GM23248 (cell line): ENCODE results near the gene ANKRD13B. TPM values are rescaled to one million over a fixed set of nuclear protein-coding genes. Genes with fewer than 3 reads are reported as not detected.

Experiments used
- DNase-seq: peaks from one replicate; pipeline ENCODE4 v3.0.0-alpha.2; 2015
- H2AFZ ChIP-seq: fragments of 200-600 bp; sonication (generic); 2 replicates; pipeline ENCODE4 v1.6.1; 2016; ENCODE audit warnings: antibody characterized with exemption
- H3F3A ChIP-seq: fragments of 200-600 bp; sonication (generic); 2 replicates; pipeline ENCODE4 v1.6.1; 2016; ENCODE audit warnings: mild to moderate bottlenecking, antibody characterized with exemption, mixed run types; ENCODE audit not compliant: insufficient read depth
- H3K27ac ChIP-seq: fragments of 200-600 bp; sonication (generic); 2 replicates; pipeline ENCODE4 v1.5.1; 2016; ENCODE audit warnings: mild to moderate bottlenecking
- H3K27me3 ChIP-seq: fragments of 200-600 bp; sonication (generic); replicated peaks from 2 replicates; pipeline ENCODE4 v1.6.1; 2016; ENCODE audit warnings: mild to moderate bottlenecking; ENCODE audit not compliant: insufficient read depth
- H3K36me3 ChIP-seq: fragments of 200-600 bp; sonication (generic); 2 replicates; pipeline ENCODE4 v1.6.1; 2016; ENCODE audit warnings: low read depth, mild to moderate bottlenecking
- H3K4me1 ChIP-seq: fragments of 200-600 bp; sonication (generic); 2 replicates; pipeline ENCODE4 v1.6.1; 2016; ENCODE audit warnings: mild to moderate bottlenecking; ENCODE audit not compliant: insufficient read depth
- H3K4me2 ChIP-seq: fragments of 200-600 bp; sonication (generic); one replicate; pipeline ENCODE4 v1.6.1; 2016; ENCODE audit warnings: mild to moderate bottlenecking; ENCODE audit not compliant: unreplicated experiment
- H3K4me3 ChIP-seq: fragments of 200-600 bp; sonication (generic); 2 replicates; pipeline ENCODE4 v1.5.1; 2016; ENCODE audit warnings: mild to moderate bottlenecking
- H3K79me2 ChIP-seq: fragments of 200-600 bp; sonication (generic); 2 replicates; pipeline ENCODE4 v1.6.1; 2016; ENCODE audit warnings: mild to moderate bottlenecking; ENCODE audit not compliant: insufficient read depth
- H3K9ac ChIP-seq: fragments of 200-600 bp; sonication (generic); 2 replicates; pipeline ENCODE4 v1.6.1; 2016; ENCODE audit warnings: mild to moderate bottlenecking
- H3K9me2 ChIP-seq: fragments of 200-600 bp; sonication (generic); 2 replicates; pipeline ENCODE4 v1.6.1; 2016; ENCODE audit warnings: mixed run types, mild to moderate bottlenecking, moderate library complexity; ENCODE audit not compliant: insufficient read depth
- H3K9me3 ChIP-seq: fragments of 200-600 bp; sonication (generic); one replicate; pipeline ENCODE4 v1.6.1; 2017; ENCODE audit warnings: low read depth
- H4K20me1 ChIP-seq: fragments of 200-600 bp; sonication (generic); 2 replicates; pipeline ENCODE4 v1.6.0; 2016; ENCODE audit not compliant: insufficient read depth
- EZH2 ChIP-seq: fragments of 200-600 bp; sonication (generic); IDR thresholded peaks from 2 replicates; pipeline ENCODE4 v1.6.1; 2018; ENCODE audit warnings: antibody characterized with exemption, mild to moderate bottlenecking; ENCODE audit not compliant: insufficient read depth, poor library complexity, severe bottlenecking
- EZH2phosphoT487 ChIP-seq: fragments of 200-600 bp; sonication (generic); IDR thresholded peaks from 2 replicates; pipeline ENCODE4 v1.6.1; 2018; ENCODE audit warnings: antibody characterized with exemption, moderate library complexity, mild to moderate bottlenecking, low read depth; ENCODE audit not compliant: insufficient read depth
- WGBS, 2 experiments: methylation state at CpG; one replicate each; pipeline ENCODE4 v1.1.6; 2015 to 2017; ENCODE audit warnings: low lambda C conversion rate in 2 of 2, low coverage in 1 of 2; ENCODE audit errors: missing lambda C conversion rate in 2 of 2; 5-methylcytosine and 5-hydroxymethylcytosine counted together
- in situ Hi-C: fragments of 300-500 bp; cut with MboI; formaldehyde crosslinking; loops from 2 replicates; pipeline ENCODE4 v1.15.0; 2020
- polyA plus RNA-seq: library from polyadenylated mRNA; unstranded; fragments of >200 nt; fragmentation: Nextera tagmentation; extraction: Ambion mirVana; gene quantifications from 2 replicates; pipeline ENCODE4 v1.2.1, GENCODE V29; 2016
- small RNA-seq: library from RNA; depleted of rRNA; stranded (forward); fragments of <200 nt; gene quantifications from one replicate; pipeline ENCODE3, GENCODE V24; 2014; ENCODE audit warnings: low read depth, low replicate concordance
- total RNA-seq: library from RNA; depleted of rRNA; stranded (reverse); fragments of >200 nt; shearing (Covaris generic); gene quantifications from 2 replicates; pipeline ENCODE4 v1.2.3, GENCODE V29; 2014; rRNA removed

The ANKRD13B gene
- total and polyA plus RNA-seq, 2 experiments from 2014 or later: 1.7 to 9.4 TPM

DNA sequence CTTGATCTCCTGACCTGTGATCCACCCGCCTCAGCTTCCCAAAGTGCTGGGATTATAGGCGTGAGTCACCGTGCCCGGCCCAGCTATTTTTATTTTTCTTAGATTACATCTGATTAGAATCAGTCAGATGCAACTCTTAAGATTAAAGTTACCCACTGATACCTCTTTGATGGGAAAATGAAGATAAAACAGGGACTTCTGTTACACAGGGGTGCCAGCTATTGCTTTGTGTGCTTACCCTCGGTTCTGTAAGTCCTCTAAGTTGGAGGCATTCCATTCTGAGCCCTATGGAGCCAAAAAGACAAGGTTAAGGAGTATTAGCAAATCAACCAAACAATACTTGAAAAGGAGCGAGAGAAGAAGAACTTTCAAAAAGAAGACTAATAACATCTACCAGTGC lies 62.4 kb downstream of the ANKRD13B start:
- Histone ChIP-seq H3K9ac (no peak overlapping the region), H3K27ac (no peak overlapping the region), H3F3A (no peaks in the 10 kb centered on the region), H3K9me3 (no peaks in the 10 kb centered on the region), H3K79me2 (no peaks in the 10 kb centered on the region), H4K20me1 (no peaks in the 10 kb centered on the region), H3K4me3 (no peak overlapping the region), H3K4me2 (no peak overlapping the region), H3K36me3 (0 out of 2 replicates have a peak, but pooled peaks cover 5% of the 10 kb centered on the region), H2AFZ (no peak overlapping the region), H3K4me1 (0 out of 2 replicates have a peak, but pooled peaks cover 6% of the 10 kb centered on the region), H3K27me3 (no peaks in the 10 kb centered on the region), H3K9me2 (no peaks in the 10 kb centered on the region)
- in situ Hi-C loops: no loop called here
- WGBS, 2 experiments: 95 to 97% methylated on average over 6 of the region's 6 CpGs
- TF ChIP-seq EZH2: no peak
- no peak for TF ChIP-seq EZH2phosphoT487
- DNase-seq: no peak

- H3K4me1 ChIP-seq: peaks cover 14% of the 10 kb centered on the region; the same call in 1 of the 2 replicates
- in situ Hi-C loops: no loop called here
- H3K27me3 ChIP-seq: no peaks in the 10 kb centered on the region
- TF ChIP-seq EZH2phosphoT487 (no peak), EZH2 (no peak)
- no peak for DNase-seq
- no peaks in the 10 kb centered on the region for H4K20me1 ChIP-seq
- H3K4me2 ChIP-seq: no peak overlapping the region
- H3K9ac ChIP-seq: no peak overlapping the region
- H3F3A ChIP-seq: no peaks in the 10 kb centered on the region
- H2AFZ ChIP-seq: no peak overlapping the region
- H3K27ac ChIP-seq: no peak overlapping the region
- no peaks in the 10 kb centered on the region for H3K9me2 ChIP-seq
- H3K9me3 ChIP-seq: no peaks in the 10 kb centered on the region
- WGBS, 2 experiments: 98% methylated on average over 2 of the region's 2 CpGs
- H3K4me3 ChIP-seq: no peak overlapping the region
- no peaks in the 10 kb centered on the region for H3K36me3 ChIP-seq
- H3K79me2 ChIP-seq: no peaks in the 10 kb centered on the region
Measured at GRCh38 chr17:29659155-29659554, 66.2 kb downstream of the ANKRD13B start.

DNA sequence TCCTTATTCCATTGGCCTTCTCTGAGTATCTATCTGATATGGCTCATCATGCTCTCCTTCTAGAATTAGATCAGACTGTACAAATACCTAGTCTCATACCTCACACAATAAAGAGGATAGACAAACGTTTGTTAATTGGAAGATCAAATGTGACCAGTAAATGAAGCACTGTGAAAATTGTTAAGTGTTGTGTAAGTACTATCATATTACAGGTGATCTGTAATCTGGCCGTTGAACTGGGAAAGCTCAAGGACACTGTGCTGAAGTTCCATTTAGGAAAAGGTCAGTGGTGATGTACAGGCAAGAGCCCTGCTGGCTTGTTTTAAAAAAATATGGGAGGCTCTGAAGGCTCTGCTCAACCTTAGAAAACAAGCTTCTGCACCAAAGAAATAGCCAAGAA lies 68.3 kb downstream of the ANKRD13B start:
- Histone ChIP-seq H3K9me2 (no peaks in the 10 kb centered on the region), H3K4me1 (peaks cover 29% of the 10 kb centered on the region), H3K27me3 (no peaks in the 10 kb centered on the region), H3K9ac (no peak overlapping the region), H2AFZ (no peak overlapping the region), H4K20me1 (no peaks in the 10 kb centered on the region), H3K79me2 (no peaks in the 10 kb centered on the region), H3K4me2 (no peak overlapping the region), H3K36me3 (no peaks in the 10 kb centered on the region), H3K9me3 (no peaks in the 10 kb centered on the region), H3K4me3 (no peak overlapping the region), H3K27ac (no peak overlapping the region), H3F3A (peaks cover 19% of the 10 kb centered on the region)
- in situ Hi-C loops: no loop called here
- no peak for DNase-seq
- TF ChIP-seq EZH2phosphoT487: no peak
- no peak for TF ChIP-seq EZH2
- 79 to 84% methylated on average over 2 of the region's 2 CpGs for WGBS, 2 experiments

- H3F3A ChIP-seq: peaks cover 28% of the 10 kb centered on the region
- H3K4me3 ChIP-seq: no peak overlapping the region
- H3K9me3 ChIP-seq: no peaks in the 10 kb centered on the region
- H3K36me3 ChIP-seq: no peaks in the 10 kb centered on the region
- H2AFZ ChIP-seq: no peak overlapping the region
- H3K79me2 ChIP-seq: no peaks in the 10 kb centered on the region
- H3K4me2 ChIP-seq: no peak overlapping the region
- in situ Hi-C loops: no loop called here
- H3K27ac ChIP-seq: peak overlapping the region; percentile 14; the same call in 1 of the 2 replicates
- 13 to 29% methylated on average over 1 of the region's 1 CpG for WGBS, 2 experiments
- peak overlapping the region; percentile 0; the same call in 1 of the 2 replicates for H3K9ac ChIP-seq
- H3K4me1 ChIP-seq: peaks cover 34% of the 10 kb centered on the region
- H3K9me2 ChIP-seq: no peaks in the 10 kb centered on the region
- peak; percentile 59 for DNase-seq
- no peaks in the 10 kb centered on the region for H4K20me1 ChIP-seq
- H3K27me3 ChIP-seq: no peaks in the 10 kb centered on the region
- TF ChIP-seq EZH2 (no peak), EZH2phosphoT487 (no peak)
Measured at GRCh38 chr17:29663155-29663554, 70.2 kb downstream of the ANKRD13B start.

Small RNA genes within 50 kb of the gene (small RNA-seq; reads per million reads assigned to genes)
- gene RNU6-920P: not detected

Other genes starting within 250 kb of the ANKRD13B start
- 48.4 and 49.9 TPM in 2 replicates for gene TAOK1, start 202.8 kb upstream of the ANKRD13B start, total RNA-seq
- 7.1 and 7.6 TPM in 2 replicates for gene TAOK1, start 202.8 kb upstream of the ANKRD13B start, polyA plus RNA-seq
- 8.9 and 10.1 TPM in 2 replicates for gene ABHD15, start 26.1 kb upstream of the ANKRD13B start, total RNA-seq
- 2.4 and 2.9 TPM in 2 replicates for gene ABHD15, start 26.1 kb upstream of the ANKRD13B start, polyA plus RNA-seq
- 63.7 and 67.2 TPM in 2 replicates for gene TP53I13, start 24.4 kb upstream of the ANKRD13B start, total RNA-seq
- gene TP53I13, start 24.4 kb upstream of the ANKRD13B start, polyA plus RNA-seq: 37.3 and 40.6 TPM in 2 replicates
- gene GIT1, start 3.5 kb upstream of the ANKRD13B start, total RNA-seq: 17.1 and 19.5 TPM in 2 replicates
- gene GIT1, start 3.5 kb upstream of the ANKRD13B start, polyA plus RNA-seq: 4.4 and 6.0 TPM in 2 replicates
- 4.2 and 6.5 TPM in 2 replicates for gene CORO6, start 29.8 kb downstream of the ANKRD13B start, total RNA-seq
- 3.7 and 4.0 TPM in 2 replicates for gene CORO6, start 29.8 kb downstream of the ANKRD13B start, polyA plus RNA-seq